GM23338 (cell line): Measurements from ENCODE around the gene EFCAB9. TPM values are rescaled to one million over a fixed set of nuclear protein-coding genes. Genes with fewer than 3 reads are reported as not detected.

Experiments
- ATAC-seq: fragments of 200-7000 bp; cut with Tn5 transposase; 3 replicates; pipeline ENCODE4 v1.9.1; 2020
- DNase-seq: peaks from one replicate; pipeline ENCODE4 v3.0.0-alpha.2; 2015; ENCODE audit warnings: low spot score
- H2AFZ ChIP-seq: fragments of 200-600 bp; sonication (generic); 2 replicates; pipeline ENCODE4 v1.8.0; 2016; ENCODE audit warnings: antibody characterized with exemption, mild to moderate bottlenecking, moderate library complexity
- H3F3A ChIP-seq: fragments of 200-600 bp; sonication (generic); replicated peaks from 2 replicates; pipeline ENCODE4 v1.8.0; 2017; ENCODE audit warnings: antibody characterized with exemption, mixed run types, low read depth
- H3K27ac ChIP-seq: fragments of 200-600 bp; sonication (generic); 2 replicates; pipeline ENCODE4 v1.6.1; 2016; ENCODE audit warnings: low read depth
- H3K27me3 ChIP-seq: fragments of 200-600 bp; sonication (generic); 2 replicates; pipeline ENCODE4 v1.8.0; 2016; ENCODE audit warnings: mild to moderate bottlenecking, mixed run types, moderate library complexity; ENCODE audit not compliant: insufficient read depth
- H3K36me3 ChIP-seq: fragments of 200-600 bp; sonication (generic); 2 replicates; pipeline ENCODE4 v1.8.0; 2016; ENCODE audit warnings: mild to moderate bottlenecking; ENCODE audit not compliant: insufficient read depth
- H3K4me1 ChIP-seq: fragments of 200-600 bp; sonication (generic); 2 replicates; pipeline ENCODE4 v1.8.0; 2016; ENCODE audit warnings: mild to moderate bottlenecking, moderate library complexity; ENCODE audit not compliant: insufficient read depth
- H3K4me2 ChIP-seq: fragments of 200-600 bp; sonication (generic); 2 replicates; pipeline ENCODE4 v1.7.1; 2017; ENCODE audit warnings: mixed run types
- H3K4me3 ChIP-seq: fragments of 200-600 bp; sonication (generic); 2 replicates; pipeline ENCODE4 v1.6.1; 2016; ENCODE audit warnings: mixed run types
- H3K79me2 ChIP-seq: fragments of 200-600 bp; sonication (generic); replicated peaks from 2 replicates; pipeline ENCODE4 v1.8.0; 2017; ENCODE audit warnings: mild to moderate bottlenecking; ENCODE audit not compliant: insufficient read depth
- H3K9me2 ChIP-seq: fragments of 200-600 bp; sonication (generic); 2 replicates; pipeline ENCODE4 v1.8.0; 2017; ENCODE audit not compliant: insufficient read depth
- H4K20me1 ChIP-seq: fragments of 200-600 bp; sonication (generic); replicated peaks from 2 replicates; pipeline ENCODE4 v1.8.0; 2017; ENCODE audit warnings: mild to moderate bottlenecking; ENCODE audit not compliant: insufficient read depth
- H3K27ac Mint-ChIP-seq: 2 replicates; pipeline ENCODE4 v1.8.0; 2020; ENCODE audit warnings: inconsistent platforms, mild to moderate bottlenecking, moderate library complexity, mixed read lengths
- H3K27me3 Mint-ChIP-seq: 3 replicates; pipeline ENCODE4 v1.8.0; 2022; ENCODE audit warnings: low read depth, mild to moderate bottlenecking, moderate library complexity, mixed read lengths, inconsistent platforms; ENCODE audit not compliant: insufficient read depth, poor library complexity
- H3K36me3 Mint-ChIP-seq: 3 replicates; pipeline ENCODE4 v1.8.0; 2021; ENCODE audit warnings: low read depth, mild to moderate bottlenecking, inconsistent platforms, moderate library complexity, mixed read lengths
- H3K4me1 Mint-ChIP-seq: 3 replicates; pipeline ENCODE4 v1.8.0; 2020; ENCODE audit warnings: mild to moderate bottlenecking, inconsistent platforms, mixed read lengths
- H3K4me3 Mint-ChIP-seq: 3 replicates; pipeline ENCODE4 v1.8.0; 2021; ENCODE audit warnings: moderate library complexity, mild to moderate bottlenecking, inconsistent platforms, mixed read lengths
- H3K9me3 Mint-ChIP-seq: 3 replicates; pipeline ENCODE4 v1.8.0; 2020; ENCODE audit warnings: moderate library complexity, mild to moderate bottlenecking, inconsistent platforms, mixed read lengths
- CTCF ChIP-seq, 2 experiments: fragments of 200-600 bp in 1 of 2; sonication (generic) in 1 of 2; conservative IDR thresholded peaks; 2 replicates each; pipeline versions ENCODE4 v1.5.1 to v1.6.1; 2016 to 2017; ENCODE audit warnings: antibody characterized with exemption in 2 of 2, low read depth in 2 of 2, mild to moderate bottlenecking in 2 of 2, moderate library complexity in 1 of 2
- ETS1 ChIP-seq: IDR thresholded peaks from 2 replicates; pipeline ENCODE4 v1.6.1; 2016; ENCODE audit warnings: antibody characterized with exemption
- EZH2 ChIP-seq: fragments of 200-600 bp; sonication (generic); IDR thresholded peaks from one replicate; pipeline ENCODE4 v1.8.0; 2017; ENCODE audit warnings: antibody characterized with exemption, mild to moderate bottlenecking, low read depth; ENCODE audit not compliant: unreplicated experiment
- JUNB ChIP-seq: IDR thresholded peaks from one replicate; pipeline ENCODE4 v1.6.1; 2016; ENCODE audit warnings: antibody characterized with exemption; ENCODE audit not compliant: unreplicated experiment
- POLR2AphosphoS5 ChIP-seq: IDR thresholded peaks from 2 replicates; pipeline ENCODE4 v1.6.1; 2016; ENCODE audit warnings: antibody characterized with exemption, low read depth
- REST ChIP-seq: IDR thresholded peaks from one replicate; pipeline ENCODE4 v1.6.1; 2018; ENCODE audit warnings: antibody characterized with exemption; ENCODE audit not compliant: unreplicated experiment
- ZNF114 ChIP-seq: fragments of 250-450 bp; sonication (Bioruptor Pico); IDR thresholded peaks from 2 replicates; pipeline ENCODE4 v1.5.0; 2020; ENCODE audit warnings: mild to moderate bottlenecking, moderate library complexity
- ZNF331 ChIP-seq: fragments of 250-450 bp; sonication (Bioruptor Pico); IDR thresholded peaks from 2 replicates; pipeline ENCODE4 v1.5.0; 2020; ENCODE audit warnings: low read depth, mild to moderate bottlenecking, moderate library complexity
- polyA plus RNA-seq: library from polyadenylated mRNA; unstranded; fragments of >200 nt; fragmentation: Nextera tagmentation; extraction: Ambion mirVana; gene quantifications from 2 replicates; pipeline ENCODE4 v1.2.1, GENCODE V29; 2016
- total RNA-seq: library from RNA; depleted of rRNA; stranded (reverse); fragments of >200 nt; shearing (Covaris generic); gene quantifications from 2 replicates; pipeline ENCODE4 v1.2.3, GENCODE V29; 2014

The EFCAB9 gene
- total and polyA plus RNA-seq, 2 experiments from 2014 or later = not detected

GRCh38 chr5:172178991-172179989 is 14.7 kb upstream of the EFCAB9 start (continued):
- TF ChIP-seq CTCF (conservative IDR thresholded peaks at IDR 0.05; ENCODE audit: low read depth in 2 of 2) (no peak), REST (no peak), ETS1 (no peak), ZNF114 (CRISPR knock-in tag) (no peak), JUNB (no peak), EZH2 (no peak), POLR2AphosphoS5 (no peak)

GRCh38 chr5:172180936-172181335 is 13.0 kb upstream of the EFCAB9 start:
- 0 out of 2 replicates have a peak, but pooled peaks cover 8% of the 10 kb centered on the region for H3F3A ChIP-seq
- Mint-ChIP-seq H3K9me3 (no peaks in the 10 kb centered on the region; the same call in 2 of the 3 replicates), H3K36me3 (peaks cover 8% of the 10 kb centered on the region; the same call in 2 of the 3 replicates), H3K27ac (no peak overlapping the region), H3K4me3 (no peak overlapping the region), H3K4me1 (peaks cover 27% of the 10 kb centered on the region), H3K27me3 (peaks cover 9% of the 10 kb centered on the region)
- H3K79me2 ChIP-seq = peaks cover 67% of the 10 kb centered on the region
- no peaks in the 10 kb centered on the region for H3K36me3 ChIP-seq
- H3K4me3 ChIP-seq = no peak overlapping the region
- peaks cover 31% of the 10 kb centered on the region for H3K4me1 ChIP-seq
- no peak overlapping the region for H3K4me2 ChIP-seq
- H4K20me1 ChIP-seq = peaks cover 13% of the 10 kb centered on the region
- H3K27ac ChIP-seq = no peak overlapping the region
- no peak overlapping the region for H2AFZ ChIP-seq
- H3K27me3 ChIP-seq = no peaks in the 10 kb centered on the region
- H3K9me2 ChIP-seq = no peaks in the 10 kb centered on the region
- no peak for ATAC-seq
- DNase-seq = no peak
- TF ChIP-seq ZNF331 (CRISPR knock-in tag) = no peak
- no peak for TF ChIP-seq POLR2AphosphoS5
- TF ChIP-seq ZNF114 (CRISPR knock-in tag) = no peak
- no peak for TF ChIP-seq REST
- TF ChIP-seq CTCF (conservative IDR thresholded peaks at IDR 0.05; ENCODE audit: low read depth in 2 of 2) = no peak
